ENCODE results near the gene TC2N.

DNA sequence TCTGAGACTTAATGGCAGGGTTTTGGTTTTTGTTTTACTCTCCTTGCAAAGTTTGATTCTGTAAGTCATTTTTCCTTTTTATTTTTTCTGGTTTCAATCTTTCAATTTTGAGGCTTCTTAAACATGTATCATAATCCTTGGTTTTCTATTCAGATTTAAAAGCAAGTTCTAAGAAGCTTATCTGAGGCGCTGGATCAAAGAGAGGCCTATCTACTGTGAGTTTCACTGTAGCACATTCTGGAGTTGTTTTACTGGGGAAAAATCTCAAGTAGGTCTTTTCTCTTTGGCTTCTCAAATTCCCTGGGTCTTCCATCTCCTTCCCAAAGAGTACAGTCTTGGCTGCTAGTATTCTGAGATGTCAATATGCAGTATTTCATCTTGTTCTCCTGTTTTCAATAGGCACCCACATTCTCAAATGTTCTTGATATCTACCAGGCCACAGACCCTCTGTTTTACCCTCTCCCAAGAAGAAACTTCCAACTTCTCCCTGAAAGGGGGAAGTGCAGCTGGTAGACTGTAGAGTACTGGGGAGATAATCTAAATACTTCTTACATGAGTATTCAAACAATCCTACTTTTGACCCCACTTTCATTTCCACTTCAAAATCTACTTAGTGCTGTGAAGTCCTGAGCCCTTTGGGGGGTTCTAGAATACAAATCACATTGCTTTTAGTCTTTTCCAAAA lies 124.6 kb downstream of the TC2N start:
- TF ChIP-seq SUZ12 (IDR thresholded peaks at IDR 0.05; ENCODE audit: extremely low read depth, insufficient read depth, insufficient read length) (no peak), YY1 (IDR thresholded peaks at IDR 0.05; ENCODE audit: insufficient read depth, insufficient read length) (no peak)
